SK-N-SH (cell line): Measurements from ENCODE around the gene ALOX5AP.

ENCODE experiments used
- EZH2phosphoT487 ChIP-seq: fragments of 200-600 bp; sonication (generic); IDR thresholded peaks from 2 replicates; pipeline ENCODE4 v1.6.1; 2017; ENCODE audit warnings: low read depth, mixed run types, mild to moderate bottlenecking, antibody characterized with exemption, moderate library complexity, borderline replicate concordance
- GATA2 ChIP-seq: sonication (generic); formaldehyde crosslinking; IDR thresholded peaks from 2 replicates; pipeline ENCODE4 v1.5.0; 2020; ENCODE audit warnings: mild to moderate bottlenecking, missing genetic modification reagents
- POLR2AphosphoS5 ChIP-seq: IDR thresholded peaks from 2 replicates; pipeline ENCODE4 v1.6.1; 2012; ENCODE audit warnings: low read depth, low read length
- TEAD4 ChIP-seq: IDR thresholded peaks from 2 replicates; pipeline ENCODE4 v1.4.0; 2012; ENCODE audit warnings: mild to moderate bottlenecking, borderline replicate concordance; ENCODE audit not compliant: insufficient read depth
- TF ChIP-seq, protein P1 (sequence below): fragments of 150-350 bp; IDR thresholded peaks from 2 replicates; pipeline ENCODE4 v1.6.1; 2017; ENCODE audit warnings: antibody characterized with exemption, low read length, low read depth, borderline replicate concordance
- TF ChIP-seq, protein P2 (sequence below): fragments of 200-600 bp; sonication (generic); IDR thresholded peaks from 2 replicates; pipeline ENCODE4 v1.6.1; 2017; ENCODE audit warnings: antibody characterized with exemption, mild to moderate bottlenecking, moderate library complexity
- TF ChIP-seq, protein P3 (sequence below): IDR thresholded peaks from 2 replicates; pipeline ENCODE4 v1.4.0; 2012; ENCODE audit warnings: low read depth
- TF ChIP-seq, protein P4 (sequence below): IDR thresholded peaks from 2 replicates; pipeline ENCODE4 v1.6.1; 2012; ENCODE audit warnings: mild to moderate bottlenecking, low read depth, low read length, moderate library complexity
- TF ChIP-seq, protein P5 (sequence below): IDR thresholded peaks from 2 replicates; pipeline ENCODE4; 2012

DNA sequence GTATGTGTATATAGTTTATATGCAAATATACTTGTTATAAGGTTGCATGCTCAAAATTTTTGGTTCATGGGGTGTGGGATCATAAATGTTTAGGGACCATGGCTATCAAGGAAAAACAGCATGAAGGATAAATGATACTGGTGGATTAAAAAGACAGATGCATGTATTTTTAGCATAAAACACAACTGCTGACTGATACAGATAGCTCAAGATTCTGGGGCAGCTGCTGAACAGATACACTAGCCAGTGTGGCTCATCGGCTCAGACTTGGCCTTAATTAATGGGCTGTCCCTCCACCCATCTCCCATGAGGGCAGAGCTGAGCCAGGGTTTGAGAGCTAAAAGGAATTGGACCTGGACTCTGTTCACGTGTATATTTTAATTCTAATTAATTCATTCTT, 11.4 kb downstream of the ALOX5AP start:
- TF ChIP-seq, protein P1, sequence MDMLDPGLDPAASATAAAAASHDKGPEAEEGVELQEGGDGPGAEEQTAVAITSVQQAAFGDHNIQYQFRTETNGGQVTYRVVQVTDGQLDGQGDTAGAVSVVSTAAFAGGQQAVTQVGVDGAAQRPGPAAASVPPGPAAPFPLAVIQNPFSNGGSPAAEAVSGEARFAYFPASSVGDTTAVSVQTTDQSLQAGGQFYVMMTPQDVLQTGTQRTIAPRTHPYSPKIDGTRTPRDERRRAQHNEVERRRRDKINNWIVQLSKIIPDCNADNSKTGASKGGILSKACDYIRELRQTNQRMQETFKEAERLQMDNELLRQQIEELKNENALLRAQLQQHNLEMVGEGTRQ = no peak
- TF ChIP-seq TEAD4 (no peak), GATA2 (CRISPR knock-in tag) (no peak), EZH2phosphoT487 (no peak), POLR2AphosphoS5 (no peak)
- TF ChIP-seq, protein P2, sequence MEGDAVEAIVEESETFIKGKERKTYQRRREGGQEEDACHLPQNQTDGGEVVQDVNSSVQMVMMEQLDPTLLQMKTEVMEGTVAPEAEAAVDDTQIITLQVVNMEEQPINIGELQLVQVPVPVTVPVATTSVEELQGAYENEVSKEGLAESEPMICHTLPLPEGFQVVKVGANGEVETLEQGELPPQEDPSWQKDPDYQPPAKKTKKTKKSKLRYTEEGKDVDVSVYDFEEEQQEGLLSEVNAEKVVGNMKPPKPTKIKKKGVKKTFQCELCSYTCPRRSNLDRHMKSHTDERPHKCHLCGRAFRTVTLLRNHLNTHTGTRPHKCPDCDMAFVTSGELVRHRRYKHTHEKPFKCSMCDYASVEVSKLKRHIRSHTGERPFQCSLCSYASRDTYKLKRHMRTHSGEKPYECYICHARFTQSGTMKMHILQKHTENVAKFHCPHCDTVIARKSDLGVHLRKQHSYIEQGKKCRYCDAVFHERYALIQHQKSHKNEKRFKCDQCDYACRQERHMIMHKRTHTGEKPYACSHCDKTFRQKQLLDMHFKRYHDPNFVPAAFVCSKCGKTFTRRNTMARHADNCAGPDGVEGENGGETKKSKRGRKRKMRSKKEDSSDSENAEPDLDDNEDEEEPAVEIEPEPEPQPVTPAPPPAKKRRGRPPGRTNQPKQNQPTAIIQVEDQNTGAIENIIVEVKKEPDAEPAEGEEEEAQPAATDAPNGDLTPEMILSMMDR = no peak
- TF ChIP-seq, protein P3, sequence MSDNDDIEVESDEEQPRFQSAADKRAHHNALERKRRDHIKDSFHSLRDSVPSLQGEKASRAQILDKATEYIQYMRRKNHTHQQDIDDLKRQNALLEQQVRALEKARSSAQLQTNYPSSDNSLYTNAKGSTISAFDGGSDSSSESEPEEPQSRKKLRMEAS = no peak
- TF ChIP-seq, protein P4, sequence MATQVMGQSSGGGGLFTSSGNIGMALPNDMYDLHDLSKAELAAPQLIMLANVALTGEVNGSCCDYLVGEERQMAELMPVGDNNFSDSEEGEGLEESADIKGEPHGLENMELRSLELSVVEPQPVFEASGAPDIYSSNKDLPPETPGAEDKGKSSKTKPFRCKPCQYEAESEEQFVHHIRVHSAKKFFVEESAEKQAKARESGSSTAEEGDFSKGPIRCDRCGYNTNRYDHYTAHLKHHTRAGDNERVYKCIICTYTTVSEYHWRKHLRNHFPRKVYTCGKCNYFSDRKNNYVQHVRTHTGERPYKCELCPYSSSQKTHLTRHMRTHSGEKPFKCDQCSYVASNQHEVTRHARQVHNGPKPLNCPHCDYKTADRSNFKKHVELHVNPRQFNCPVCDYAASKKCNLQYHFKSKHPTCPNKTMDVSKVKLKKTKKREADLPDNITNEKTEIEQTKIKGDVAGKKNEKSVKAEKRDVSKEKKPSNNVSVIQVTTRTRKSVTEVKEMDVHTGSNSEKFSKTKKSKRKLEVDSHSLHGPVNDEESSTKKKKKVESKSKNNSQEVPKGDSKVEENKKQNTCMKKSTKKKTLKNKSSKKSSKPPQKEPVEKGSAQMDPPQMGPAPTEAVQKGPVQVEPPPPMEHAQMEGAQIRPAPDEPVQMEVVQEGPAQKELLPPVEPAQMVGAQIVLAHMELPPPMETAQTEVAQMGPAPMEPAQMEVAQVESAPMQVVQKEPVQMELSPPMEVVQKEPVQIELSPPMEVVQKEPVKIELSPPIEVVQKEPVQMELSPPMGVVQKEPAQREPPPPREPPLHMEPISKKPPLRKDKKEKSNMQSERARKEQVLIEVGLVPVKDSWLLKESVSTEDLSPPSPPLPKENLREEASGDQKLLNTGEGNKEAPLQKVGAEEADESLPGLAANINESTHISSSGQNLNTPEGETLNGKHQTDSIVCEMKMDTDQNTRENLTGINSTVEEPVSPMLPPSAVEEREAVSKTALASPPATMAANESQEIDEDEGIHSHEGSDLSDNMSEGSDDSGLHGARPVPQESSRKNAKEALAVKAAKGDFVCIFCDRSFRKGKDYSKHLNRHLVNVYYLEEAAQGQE = no peak
- TF ChIP-seq, protein P5, sequence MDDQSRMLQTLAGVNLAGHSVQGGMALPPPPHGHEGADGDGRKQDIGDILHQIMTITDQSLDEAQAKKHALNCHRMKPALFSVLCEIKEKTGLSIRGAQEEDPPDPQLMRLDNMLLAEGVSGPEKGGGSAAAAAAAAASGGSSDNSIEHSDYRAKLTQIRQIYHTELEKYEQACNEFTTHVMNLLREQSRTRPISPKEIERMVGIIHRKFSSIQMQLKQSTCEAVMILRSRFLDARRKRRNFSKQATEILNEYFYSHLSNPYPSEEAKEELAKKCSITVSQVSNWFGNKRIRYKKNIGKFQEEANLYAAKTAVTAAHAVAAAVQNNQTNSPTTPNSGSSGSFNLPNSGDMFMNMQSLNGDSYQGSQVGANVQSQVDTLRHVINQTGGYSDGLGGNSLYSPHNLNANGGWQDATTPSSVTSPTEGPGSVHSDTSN = no peak
